GM21360 (cell line): ENCODE data around the gene ABCA5.

Experiments
- ATAC-seq: cut with Tn5 transposase; IDR thresholded peaks from one replicate; pipeline ENCODE4 v1.9.1; 2021; ENCODE audit warnings: mild to moderate bottlenecking, moderate library complexity; ENCODE audit not compliant: unreplicated experiment

ABCA5 gene

DNA sequence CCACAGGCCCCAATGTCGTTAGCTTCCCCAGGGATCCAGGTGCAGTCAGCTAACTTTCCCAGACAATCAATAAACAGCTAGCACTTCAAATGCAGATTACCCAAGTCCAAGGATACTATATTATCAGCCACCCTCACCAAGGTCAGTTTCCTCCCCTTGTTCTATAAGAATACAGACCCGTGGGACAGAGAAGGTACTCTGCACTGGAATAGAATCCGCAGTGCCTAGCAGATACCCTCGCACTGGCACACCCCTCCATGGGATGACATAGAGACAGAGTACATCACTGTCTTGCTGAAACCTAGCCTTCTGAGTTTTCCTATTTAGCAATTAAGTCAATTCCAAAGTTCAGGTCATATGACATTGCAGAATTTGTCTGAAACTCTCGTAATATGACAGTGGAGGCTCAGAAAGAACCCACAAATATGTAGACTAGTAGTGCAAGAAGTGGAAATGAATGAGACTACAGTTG lies 58.4 kb downstream of the ABCA5 start:
- no peak for ATAC-seq

GRCh38 chr17:69267219-69267618 lies 59.7 kb downstream of the ABCA5 start:
- no peak for ATAC-seq

DNA sequence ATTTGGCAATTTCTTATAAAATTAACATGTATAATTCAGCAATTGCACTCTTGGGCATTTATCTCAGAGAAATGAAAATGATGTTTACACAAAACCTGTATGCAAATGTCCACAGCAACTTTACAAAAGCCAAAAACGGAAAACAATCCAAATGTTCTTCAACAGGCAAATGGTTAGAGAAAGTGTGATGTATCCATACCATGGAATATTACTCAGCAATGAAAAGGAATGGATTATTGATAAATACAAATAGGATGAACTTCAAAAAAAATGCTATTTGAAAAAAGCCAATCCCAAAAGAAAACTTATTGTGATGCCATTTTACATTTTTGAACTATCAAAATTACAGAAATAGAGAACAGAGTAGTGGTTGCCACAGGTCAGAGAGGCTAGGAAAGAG lies 61.1 kb downstream of the ABCA5 start:
- ATAC-seq = no peak

- no peak for ATAC-seq
Observed at GRCh38 chr17:69254187-69254586, 72.7 kb downstream of the ABCA5 start.

DNA sequence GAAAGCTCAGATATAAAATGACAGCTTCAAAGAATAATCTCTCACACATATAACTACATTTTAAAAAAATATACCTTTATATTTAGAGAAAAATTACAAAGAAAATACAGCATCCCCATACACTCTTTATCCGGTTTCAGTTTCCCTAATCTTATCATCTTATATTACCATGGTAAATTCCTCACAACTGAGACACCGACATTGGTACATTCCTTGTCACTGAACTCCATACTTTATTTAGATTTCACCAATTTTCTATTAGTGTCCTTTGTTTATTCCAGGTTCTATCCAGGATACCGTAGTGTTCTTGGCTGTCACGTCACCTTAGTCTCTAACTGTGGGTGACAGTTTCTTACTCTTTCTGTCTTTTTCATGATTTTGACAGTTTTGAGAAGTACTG lies 76.3 kb downstream of the ABCA5 start:
- ATAC-seq = no peak

GRCh38 chr17:69246726-69247375 lies 80.1 kb downstream of the ABCA5 start:
- ATAC-seq = no peak

GRCh38 chr17:69246202-69246601 lies 80.7 kb downstream of the ABCA5 start:
- ATAC-seq = no peak

DNA sequence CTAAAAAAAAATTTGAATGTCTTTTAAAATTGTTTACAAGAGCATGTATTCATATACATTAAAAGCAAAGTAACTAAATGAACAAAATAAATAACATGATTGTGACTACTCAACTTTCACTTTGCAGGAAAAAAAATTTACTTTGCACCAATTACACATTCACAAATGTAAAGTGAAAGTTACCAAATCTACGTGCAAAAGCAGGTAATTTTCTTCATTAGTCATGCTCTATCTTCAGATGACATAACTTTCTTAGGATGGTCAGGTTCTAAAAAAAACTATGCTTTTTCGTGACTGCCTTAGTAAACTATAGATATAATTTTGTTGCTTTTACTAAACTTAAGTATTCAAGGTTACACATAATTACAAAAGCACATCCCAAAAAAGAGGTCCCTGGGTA lies 81.3 kb downstream of the ABCA5 start:
- ATAC-seq = peak; percentile 48

DNA sequence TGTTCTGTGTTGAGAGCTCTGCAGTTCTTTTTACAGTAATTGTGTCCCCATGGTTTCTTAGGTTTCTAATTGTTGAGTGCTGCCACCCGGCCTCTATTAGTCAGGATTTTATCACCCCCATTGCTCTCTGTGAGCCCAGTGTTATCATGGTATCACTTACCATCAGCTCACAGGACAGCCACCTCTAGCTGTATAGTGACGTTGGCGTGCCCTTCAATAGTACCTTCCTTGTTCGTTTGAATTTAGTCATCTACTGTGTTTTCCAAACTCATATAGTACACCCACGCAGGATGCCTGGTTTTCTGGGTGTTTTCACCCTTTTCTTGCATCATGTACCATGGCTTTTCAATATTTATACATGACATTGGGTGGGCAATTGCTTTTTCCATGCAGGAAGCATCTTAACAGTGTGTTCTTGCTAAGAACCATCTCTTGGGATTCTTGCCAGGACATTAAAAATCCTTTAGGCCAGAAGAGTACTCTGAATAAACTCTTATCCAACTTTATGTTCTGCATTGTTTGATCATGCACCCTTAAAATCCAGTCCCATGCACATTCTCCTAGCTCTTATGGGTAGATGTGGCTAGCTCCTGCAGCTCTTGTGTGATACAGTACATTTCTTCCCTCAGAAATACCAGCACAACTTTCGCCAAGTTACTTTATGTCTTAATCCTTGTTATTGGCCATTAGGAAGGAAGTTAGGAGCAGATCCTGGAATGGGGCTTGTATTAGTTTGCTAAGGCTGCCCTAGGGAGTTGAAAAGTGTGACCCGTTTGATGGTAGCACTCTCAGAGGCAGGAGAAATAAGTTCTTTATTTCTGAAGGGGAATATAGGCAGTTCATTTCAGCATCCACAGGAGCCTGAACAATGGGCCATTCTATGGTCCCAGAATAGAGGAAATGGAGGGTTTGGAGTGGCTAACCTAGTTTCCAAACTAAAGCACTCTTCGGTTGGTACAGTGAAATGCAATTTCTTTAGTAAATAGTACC lies 87.0 kb downstream of the ABCA5 start:
- no peak for ATAC-seq

DNA sequence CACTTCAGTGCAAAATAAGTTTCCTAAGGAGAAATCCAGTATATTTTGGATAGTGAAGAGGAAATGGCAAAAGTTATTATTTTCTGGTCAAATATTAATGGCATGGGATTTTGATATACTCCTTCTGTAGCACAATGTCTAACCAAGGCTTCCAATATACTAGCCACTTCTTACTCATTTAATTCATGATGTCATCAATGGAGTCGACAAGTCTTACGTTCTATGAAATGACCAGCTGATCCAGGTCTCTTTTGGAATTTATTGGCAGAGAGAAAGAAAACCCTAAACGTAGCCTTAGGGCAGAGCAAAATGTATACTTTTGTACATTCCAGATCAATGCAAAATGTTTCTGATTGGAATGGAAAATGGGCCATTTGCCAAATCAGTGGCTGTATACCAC lies 90.0 kb downstream of the ABCA5 start:
- no peak for ATAC-seq

- ATAC-seq = no peak
Observed at GRCh38 chr17:69236464-69236863, 90.5 kb downstream of the ABCA5 start.

DNA sequence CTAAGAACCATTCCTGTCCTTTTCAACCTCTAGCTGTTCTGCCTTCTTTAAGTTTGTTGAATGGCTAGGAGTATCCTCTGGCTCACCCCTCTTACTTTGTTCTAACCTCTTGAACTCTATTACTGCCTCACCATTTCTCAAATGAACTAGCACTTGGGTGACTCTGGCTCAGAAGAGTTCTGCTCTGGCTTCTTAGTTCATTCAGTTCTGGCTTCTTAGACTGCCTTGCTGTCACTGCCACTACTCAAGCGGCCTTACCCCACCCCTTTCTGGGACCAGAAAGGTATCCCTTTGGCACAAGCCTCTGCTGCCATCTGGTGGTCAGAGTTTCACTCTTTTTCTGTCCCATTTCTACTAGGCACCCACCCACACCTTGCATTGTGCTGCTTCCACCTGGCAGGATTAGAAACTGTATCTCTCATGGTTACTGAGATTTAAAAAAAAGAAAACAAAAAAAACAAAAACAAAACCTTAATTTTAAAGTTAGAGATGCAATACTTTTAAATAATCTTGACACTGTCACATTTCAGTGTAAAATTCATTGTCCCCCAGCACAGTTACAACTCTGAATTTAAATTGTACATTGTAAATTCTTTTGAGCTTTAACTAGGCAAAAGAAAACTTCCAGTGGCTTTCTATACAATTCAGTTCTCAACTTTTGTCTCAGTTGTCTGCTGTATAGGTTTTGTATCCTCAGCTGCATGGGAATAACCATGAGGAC lies 91.4 kb downstream of the ABCA5 start:
- ATAC-seq = peak; percentile 94

DNA sequence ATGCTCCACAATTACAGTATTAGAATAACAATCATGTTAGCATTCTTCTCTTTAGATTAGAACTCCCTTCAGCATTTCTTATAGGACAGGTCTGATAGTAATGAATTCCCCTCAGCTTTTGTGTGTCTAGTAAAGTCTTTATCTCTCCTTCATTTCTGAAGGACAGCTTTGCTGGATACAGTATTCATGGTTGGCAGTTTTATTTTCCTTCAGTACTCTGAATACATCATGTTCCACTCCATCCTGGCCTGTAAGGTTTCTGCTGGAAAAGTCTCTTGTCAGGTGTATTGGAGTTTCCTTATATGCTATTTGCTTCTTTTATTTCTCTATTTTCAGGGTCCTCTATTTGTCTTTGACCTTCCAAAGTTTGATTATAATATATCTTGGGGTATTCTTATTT lies 94.3 kb downstream of the ABCA5 start:
- no peak for ATAC-seq

DNA sequence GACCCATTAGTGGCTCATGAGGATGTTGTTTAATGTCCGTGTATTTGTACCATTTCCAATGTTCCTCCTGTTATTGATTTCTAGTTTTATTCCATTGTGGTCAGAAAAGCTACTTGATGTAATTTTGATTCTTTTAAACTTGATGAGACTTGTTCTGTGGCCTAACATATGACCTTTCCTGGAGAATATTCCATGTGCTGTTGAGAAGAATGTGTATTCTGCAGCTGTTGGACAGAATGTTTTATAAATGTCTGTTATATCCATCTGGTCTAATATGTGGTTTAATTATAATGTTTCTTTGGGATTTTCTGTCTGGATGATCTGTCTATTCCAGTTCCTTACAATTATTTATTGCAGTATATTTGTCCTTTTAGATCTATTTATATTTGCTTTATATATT lies 95.4 kb downstream of the ABCA5 start:
- ATAC-seq = no peak

GRCh38 chr17:69230939-69231338 lies 96.0 kb downstream of the ABCA5 start:
- ATAC-seq = no peak

DNA sequence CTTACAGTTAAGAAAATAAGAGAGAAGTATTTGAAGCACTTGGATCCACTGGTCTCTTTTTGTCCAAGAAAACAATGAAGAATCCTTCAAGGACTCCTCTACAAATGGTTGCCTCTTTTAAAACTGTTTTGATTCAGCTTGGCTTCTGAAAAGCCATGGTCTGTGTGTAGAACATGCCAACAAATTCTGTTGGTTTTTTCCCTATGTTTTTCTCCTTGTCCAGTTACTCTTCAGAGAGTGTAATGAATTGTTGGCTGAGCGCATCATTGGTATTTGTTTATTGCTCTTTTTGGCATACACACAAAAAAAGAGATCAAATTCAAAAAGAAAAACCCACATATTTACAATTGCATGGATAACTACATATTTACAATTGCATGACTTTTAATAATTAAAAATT lies 98.4 kb downstream of the ABCA5 start, which contains the start of gene ABCA10:
Gene ABCA10, minus strand, starts transcription at position 249 of the 400 bp plus-strand sequence. CDS start 3,466 bp downstream, outside the sequence.
- ATAC-seq = no peak

DNA sequence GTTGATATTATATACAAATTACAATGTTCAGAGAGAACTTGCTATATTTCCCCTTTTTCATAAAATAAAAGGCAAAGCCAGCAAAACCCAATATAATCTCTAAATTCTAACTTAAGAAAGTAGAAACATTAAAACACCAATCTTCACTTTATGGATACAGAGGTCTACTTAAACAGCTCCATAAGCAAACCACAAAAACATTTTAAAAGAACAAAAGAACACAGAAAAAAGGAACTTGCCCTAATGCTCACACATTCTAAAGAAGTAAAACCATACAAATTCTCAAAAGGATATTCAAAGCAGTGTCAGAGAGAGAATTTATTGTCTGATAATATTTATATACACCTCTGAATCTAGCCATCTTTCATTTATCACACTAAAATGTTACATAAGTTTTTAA lies 98.9 kb downstream of the ABCA5 start:
- ATAC-seq = no peak

DNA sequence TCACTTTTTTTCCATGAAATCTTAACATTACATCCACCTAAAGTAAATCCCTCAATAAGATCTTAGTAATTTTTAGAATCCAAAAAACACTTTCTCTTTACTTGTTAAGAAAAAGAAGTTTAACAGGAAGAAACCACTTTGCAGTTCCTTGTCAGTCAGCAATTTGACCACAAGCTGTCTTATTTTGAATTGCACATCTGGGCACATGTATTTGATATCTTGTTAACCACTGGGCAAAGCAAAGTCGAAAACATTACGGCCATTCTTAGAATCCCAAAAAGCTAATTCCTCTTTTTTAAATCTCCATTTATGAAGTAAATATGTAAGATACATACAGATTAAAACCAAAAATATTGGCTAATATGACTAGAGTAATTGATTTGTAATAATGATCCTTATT lies 99.4 kb downstream of the ABCA5 start:
- ATAC-seq = no peak

DNA sequence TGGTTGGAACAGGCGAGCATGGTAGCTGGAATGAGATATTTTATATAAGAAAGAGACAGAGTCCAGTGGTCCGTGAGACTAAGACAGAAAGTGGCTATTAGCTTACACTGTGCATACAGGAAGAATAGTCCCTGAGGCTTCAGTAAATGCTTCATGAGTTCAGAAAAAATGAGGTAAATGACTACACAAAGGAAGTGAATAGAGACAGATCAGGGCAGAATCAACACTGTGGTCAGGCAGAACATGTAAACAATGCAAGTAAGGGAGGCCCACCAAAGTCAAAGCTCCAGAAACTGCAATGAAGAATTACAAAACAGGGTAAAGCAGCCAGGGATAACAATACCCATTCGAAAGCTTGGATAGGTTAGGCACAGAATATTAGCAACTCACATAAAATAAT lies 103.1 kb downstream of the ABCA5 start:
- ATAC-seq = peak; percentile 92

GRCh38 chr17:69222707-69223258 lies 104.2 kb downstream of the ABCA5 start:
- ATAC-seq = no peak

DNA sequence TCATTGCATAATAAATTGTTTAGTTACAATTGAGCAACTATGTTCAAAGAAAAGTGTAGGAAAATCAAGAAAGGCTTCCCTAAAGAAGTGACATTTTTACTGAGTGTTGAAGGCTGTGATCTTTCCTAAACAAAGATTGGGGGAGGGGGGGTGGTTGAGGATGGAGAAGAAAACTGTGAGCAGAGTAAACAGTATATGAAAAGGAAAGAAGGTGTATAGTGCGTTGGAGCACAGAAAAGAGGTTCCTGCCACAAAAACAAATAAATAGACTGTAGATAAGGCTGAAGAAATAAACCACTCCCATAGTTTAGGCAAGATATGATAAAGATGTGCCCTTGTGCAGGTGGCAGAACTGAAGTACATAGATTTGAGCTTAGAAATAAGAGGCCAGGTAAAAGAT lies 106.8 kb downstream of the ABCA5 start:
- no peak for ATAC-seq
